ENCODE measurements around the gene SHC4. TPM values are rescaled to one million over a fixed set of nuclear protein-coding genes. Genes with fewer than 3 reads are reported as not detected.

SHC4 gene
- total RNA-seq, 1 experiment from 2014 or later, result 1.8 TPM

DNA sequence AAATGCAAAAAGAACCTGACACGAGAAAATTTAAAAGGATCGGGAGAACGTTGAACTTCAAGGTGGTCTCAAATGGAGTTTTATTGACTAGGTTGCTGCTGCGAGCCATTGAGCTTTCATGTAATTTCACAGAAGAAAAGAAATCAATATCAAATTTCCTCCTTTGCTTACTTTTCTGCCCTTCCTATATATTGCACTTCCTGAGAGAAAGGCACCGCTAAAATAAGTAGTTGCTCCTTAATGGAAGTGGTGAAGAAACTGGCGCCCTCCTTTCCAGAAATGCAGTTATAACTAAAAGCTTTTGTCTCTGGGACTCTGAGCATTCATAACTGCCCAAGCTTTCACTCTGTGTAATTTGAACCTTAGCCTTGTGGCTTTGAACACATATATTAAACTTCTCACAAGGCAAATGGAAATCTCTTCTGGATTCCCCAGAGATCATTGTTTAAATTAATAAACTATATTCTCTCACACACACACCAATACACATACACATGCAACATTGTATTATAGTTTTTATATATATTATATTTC, 72.4 kb downstream of the SHC4 start:
- Histone ChIP-seq H3K27me3 (no peaks in the 10 kb centered on the region), H3K4me1 (no peaks in the 10 kb centered on the region), H3K36me3 (no peaks in the 10 kb centered on the region), H3K4me3 (peak overlapping the region; percentile 53), H3K9me3 (replicated peaks) (no peaks in the 10 kb centered on the region), H3K27ac (no peak overlapping the region)
- DNase-seq, result peak in 1 of 2 experiments; percentile 45

DNA sequence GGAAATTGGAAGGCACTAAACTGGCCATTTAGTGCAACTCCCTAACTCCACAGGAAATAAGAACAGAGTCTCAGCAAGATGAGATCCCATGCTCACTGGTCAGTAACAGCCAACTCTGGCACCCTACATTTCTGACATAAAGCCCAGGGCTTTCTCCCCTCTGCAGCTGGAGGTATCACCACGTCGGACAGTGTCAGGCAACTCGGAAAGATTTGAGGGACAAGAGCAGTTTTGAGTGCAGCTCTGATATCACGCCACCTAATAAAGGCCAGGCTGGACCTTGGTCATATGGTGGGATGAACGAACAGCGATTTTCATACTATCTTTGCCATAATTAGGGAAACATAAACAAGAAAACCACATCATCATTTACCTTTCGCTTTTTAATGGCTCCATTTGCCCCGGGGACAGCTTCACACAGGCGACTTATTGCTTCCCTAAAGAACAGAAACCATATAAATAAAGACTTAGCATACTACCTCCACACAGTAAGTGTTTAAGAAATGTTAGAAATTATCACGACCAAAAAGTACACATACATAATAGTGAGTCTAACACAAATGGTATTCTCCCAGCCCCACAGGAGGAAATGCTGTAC, 73.2 kb downstream of the SHC4 start:
- no peaks in the 10 kb centered on the region for H3K27me3 ChIP-seq
- DNase-seq, result peak in 1 of 2 experiments; percentile 32
- H3K9me3 ChIP-seq (replicated peaks), result no peaks in the 10 kb centered on the region
- H3K27ac ChIP-seq, result no peak overlapping the region
- peak overlapping the region; percentile 53 for H3K4me3 ChIP-seq
- no peaks in the 10 kb centered on the region for H3K36me3 ChIP-seq
- H3K4me1 ChIP-seq, result no peaks in the 10 kb centered on the region

DNA sequence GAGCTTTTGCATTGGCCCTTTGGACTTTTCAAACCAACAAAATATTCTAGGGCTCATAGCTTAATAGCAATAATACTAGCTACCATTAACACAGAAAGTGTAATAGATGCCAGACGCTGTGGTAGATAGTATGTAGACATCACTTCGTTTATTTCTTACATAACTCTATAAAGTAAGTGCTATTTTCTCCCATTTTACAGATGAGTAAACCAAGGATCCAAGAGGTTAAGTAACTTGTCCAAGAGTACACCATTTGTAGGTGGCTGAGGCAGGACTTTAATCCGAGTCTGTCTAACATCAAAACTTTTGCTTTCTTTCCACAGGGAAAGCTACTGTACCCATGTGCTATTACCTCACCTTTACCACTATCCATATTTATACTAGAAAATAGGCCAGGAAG, 73.8 kb downstream of the SHC4 start:
- Histone ChIP-seq H3K4me1 (no peaks in the 10 kb centered on the region), H3K27ac (no peak overlapping the region), H3K36me3 (no peaks in the 10 kb centered on the region), H3K9me3 (replicated peaks) (no peaks in the 10 kb centered on the region), H3K4me3 (no peak overlapping the region; the same call in 1 of the 2 replicates), H3K27me3 (no peaks in the 10 kb centered on the region)
- no peak for DNase-seq

DNA sequence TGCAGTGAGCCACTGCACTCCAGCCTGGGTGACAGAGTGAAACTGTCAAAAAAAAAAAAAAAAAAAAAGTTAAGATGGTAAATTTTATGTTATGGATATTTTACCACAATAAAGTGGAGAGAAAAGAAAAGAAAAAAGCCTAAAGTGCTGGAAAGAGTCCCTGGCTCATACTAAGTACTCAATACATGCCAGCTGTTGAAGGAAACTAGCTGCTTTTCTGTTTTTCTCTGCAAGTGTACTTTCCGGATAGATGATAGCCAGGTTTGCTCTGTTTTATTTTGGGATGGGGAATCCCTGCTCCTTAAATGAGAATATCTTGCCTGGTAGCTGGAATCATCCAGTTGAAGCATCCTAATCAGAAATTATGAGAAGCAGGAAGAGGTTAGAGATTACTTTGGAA, 74.9 kb downstream of the SHC4 start:
- no peak for DNase-seq
- Histone ChIP-seq H3K4me3 (no peak overlapping the region), H3K4me1 (no peaks in the 10 kb centered on the region), H3K27ac (no peak overlapping the region), H3K9me3 (replicated peaks) (no peaks in the 10 kb centered on the region), H3K27me3 (no peaks in the 10 kb centered on the region), H3K36me3 (no peaks in the 10 kb centered on the region)

DNA sequence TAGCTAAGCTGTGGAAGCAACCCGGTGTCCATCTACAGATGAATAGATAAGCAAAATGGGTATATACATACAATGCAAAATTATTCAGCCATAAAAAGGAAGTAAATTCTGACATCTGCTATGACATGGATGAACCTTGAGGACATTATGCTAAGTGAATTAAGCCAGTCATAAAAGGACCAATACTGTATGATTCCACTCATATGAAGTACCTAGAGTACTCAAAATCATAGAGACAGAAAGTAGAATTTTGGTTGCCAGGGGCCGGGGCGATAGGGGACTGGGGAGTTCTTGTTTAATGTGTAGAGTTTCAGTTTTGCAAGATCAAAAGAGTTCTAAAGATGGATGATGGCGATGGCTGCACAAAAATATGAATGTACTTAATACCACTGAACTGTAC, 75.5 kb downstream of the SHC4 start:
- Histone ChIP-seq H3K9me3 (replicated peaks) (no peaks in the 10 kb centered on the region), H3K27me3 (no peaks in the 10 kb centered on the region), H3K4me1 (no peaks in the 10 kb centered on the region), H3K27ac (no peak overlapping the region), H3K4me3 (no peak overlapping the region), H3K36me3 (no peaks in the 10 kb centered on the region)
- no peak for DNase-seq

DNA sequence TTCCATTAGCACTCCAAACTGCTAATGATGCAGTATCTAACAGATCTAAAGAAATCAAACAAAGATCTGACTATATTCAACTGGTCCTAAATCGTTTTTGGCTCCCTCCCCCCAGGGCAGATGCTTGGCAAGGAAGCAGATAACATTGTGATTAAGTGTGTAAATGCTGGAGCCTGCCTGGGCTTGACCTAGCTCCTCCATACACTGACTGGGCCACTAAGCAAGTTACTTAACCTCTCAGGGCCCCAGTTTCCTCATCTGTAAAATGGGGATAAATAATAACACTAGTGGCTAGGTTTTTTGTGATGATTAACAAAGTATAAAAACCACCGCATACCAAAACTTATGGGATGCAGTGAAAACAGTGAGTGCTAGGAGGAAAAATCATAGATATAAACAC, 76.6 kb downstream of the SHC4 start:
- H3K27me3 ChIP-seq, result no peaks in the 10 kb centered on the region
- no peaks in the 10 kb centered on the region for H3K36me3 ChIP-seq
- no peaks in the 10 kb centered on the region for H3K9me3 ChIP-seq (replicated peaks)
- no peak overlapping the region for H3K27ac ChIP-seq
- no peaks in the 10 kb centered on the region for H3K4me1 ChIP-seq
- no peak for DNase-seq
- no peak overlapping the region for H3K4me3 ChIP-seq

DNA sequence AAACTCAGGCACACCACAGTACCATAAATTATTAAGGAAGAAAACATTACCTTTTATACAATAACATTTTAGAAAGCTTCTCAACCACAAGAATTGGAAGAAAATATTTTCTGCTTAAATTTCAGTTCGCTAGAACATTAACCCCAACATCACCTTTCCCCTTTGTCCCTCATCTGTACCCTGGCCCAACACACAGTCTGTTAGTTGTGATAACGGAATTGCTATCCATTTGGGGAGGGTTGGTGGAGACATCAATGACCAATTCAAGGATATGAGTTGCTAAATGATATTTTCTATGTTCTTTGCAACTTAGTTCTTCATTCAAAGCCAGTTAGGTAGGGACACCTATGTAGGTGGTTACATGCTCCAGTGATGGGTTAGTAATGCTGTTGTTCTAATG, 80.0 kb downstream of the SHC4 start:
- no peaks in the 10 kb centered on the region for H3K36me3 ChIP-seq
- DNase-seq, result no peak
- H3K27ac ChIP-seq, result no peak overlapping the region
- no peaks in the 10 kb centered on the region for H3K27me3 ChIP-seq
- no peaks in the 10 kb centered on the region for H3K4me1 ChIP-seq
- H3K9me3 ChIP-seq (replicated peaks), result no peaks in the 10 kb centered on the region
- H3K4me3 ChIP-seq, result no peak overlapping the region

DNA sequence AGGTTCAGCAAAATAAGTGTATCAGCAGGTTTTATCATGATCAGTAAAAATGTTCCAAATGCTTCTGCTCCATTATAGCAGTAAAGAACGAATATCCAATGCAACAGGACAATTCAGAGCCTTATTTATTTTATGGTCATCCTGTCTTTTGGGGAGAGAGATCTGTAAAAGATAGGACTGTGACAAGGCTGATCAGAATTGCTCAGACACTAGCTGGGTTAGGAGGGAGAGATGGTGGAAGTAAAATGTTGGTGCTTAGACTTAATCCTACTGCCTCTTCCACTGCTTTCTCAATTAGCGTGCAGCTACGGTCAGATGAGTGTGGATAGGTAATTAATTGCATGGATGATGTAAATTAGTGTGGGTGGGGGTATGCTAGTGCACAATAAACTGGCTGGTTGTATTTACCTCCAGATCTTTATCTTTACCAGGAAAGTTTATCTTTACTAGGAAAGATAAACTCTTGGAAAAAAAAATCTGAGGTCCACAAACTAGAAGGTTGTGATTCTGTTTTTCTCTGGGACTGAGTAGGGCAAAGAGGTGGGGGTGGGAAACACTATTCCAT, 83.6 kb downstream of the SHC4 start:
- no peaks in the 10 kb centered on the region for H3K9me3 ChIP-seq (replicated peaks)
- H3K27me3 ChIP-seq, result no peaks in the 10 kb centered on the region
- H3K36me3 ChIP-seq, result no peaks in the 10 kb centered on the region
- no peak overlapping the region for H3K4me3 ChIP-seq
- DNase-seq, result no peak
- H3K27ac ChIP-seq, result no peak overlapping the region
- H3K4me1 ChIP-seq, result no peaks in the 10 kb centered on the region; the same call in 1 of the 2 replicates

DNA sequence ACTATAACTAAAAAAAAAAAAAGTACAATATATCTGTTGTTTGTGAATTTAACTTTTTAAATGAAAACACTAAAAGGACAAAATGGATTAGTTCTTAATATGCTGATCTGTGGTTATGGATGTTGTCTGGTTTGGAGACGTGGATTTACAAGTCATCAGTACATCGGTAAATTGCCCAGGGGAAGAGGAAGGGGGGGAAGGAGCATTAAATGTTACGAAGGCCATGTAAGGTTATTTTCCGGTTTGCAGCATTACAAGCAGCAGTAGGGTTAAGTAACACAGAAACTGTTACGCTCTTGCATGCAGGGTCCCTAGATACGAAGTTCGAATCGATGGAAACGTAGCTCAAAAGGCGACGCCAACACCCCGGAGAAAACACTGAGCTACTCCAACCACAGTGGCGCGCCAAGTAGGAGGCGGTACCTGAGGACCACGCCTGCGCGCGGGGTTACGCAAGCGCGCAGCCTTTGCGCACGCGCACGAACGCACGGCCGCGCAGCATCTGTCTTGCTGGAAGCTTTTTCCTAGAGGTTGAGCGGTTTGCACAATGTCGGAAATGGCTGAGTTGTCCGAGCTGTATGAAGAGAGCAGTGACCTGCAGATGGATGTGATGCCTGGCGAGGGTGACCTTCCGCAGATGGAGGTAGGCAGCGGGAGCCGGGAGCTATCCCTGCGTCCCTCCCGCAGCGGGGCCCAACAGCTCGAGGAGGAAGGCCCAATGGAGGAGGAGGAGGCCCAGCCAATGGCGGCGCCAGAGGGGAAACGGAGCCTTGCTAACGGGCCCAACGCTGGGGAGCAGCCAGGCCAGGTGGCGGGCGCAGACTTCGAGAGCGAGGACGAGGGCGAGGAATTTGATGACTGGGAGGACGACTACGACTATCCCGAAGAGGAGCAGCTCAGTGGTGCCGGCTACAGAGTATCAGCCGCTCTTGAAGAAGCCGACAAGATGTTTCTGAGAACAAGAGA, 85.8 kb downstream of the SHC4 start, which contains the start of gene EID1:
Gene EID1 (plus strand): TSS at position 505 of the 966 bp plus-strand sequence. CDS start 43 bp downstream, at position 548.
- H3K4me1 ChIP-seq, result no peaks in the 10 kb centered on the region; the same call in 1 of the 2 replicates
- H3K36me3 ChIP-seq, result no peaks in the 10 kb centered on the region
- peak; percentile 88 to 92 for DNase-seq
- peak within 1 kb of the TSS; percentile 79 for H3K27ac ChIP-seq
- H3K4me3 ChIP-seq, result peak within 1 kb of the TSS; percentile 81
- H3K27me3 ChIP-seq, result no peaks in the 10 kb centered on the region
- H3K9me3 ChIP-seq (replicated peaks), result no peaks in the 10 kb centered on the region

DNA sequence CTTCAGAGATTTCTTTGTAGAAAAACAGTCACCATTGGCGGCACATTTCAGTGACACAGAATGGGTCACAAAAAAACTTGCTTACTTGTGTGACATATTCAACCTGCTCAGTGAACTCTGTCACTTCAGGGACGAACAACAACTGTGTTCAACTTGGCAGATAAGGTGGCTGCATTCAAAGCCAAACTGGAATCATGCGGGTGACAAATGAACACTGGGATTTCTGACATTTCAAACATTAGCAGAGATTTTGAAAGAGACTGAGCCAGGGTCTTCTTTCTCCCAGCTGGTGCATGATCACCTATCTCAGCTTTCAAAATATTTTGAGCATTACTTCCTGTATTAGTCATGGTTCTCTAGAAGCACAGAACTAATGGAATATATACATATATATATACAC, 87.7 kb downstream of the SHC4 start:
- Histone ChIP-seq H3K27me3 (no peaks in the 10 kb centered on the region), H3K4me1 (no peaks in the 10 kb centered on the region; the same call in 1 of the 2 replicates), H3K27ac (no peak overlapping the region), H3K36me3 (no peaks in the 10 kb centered on the region), H3K4me3 (no peak overlapping the region), H3K9me3 (replicated peaks) (no peaks in the 10 kb centered on the region)
- DNase-seq, result no peak

DNA sequence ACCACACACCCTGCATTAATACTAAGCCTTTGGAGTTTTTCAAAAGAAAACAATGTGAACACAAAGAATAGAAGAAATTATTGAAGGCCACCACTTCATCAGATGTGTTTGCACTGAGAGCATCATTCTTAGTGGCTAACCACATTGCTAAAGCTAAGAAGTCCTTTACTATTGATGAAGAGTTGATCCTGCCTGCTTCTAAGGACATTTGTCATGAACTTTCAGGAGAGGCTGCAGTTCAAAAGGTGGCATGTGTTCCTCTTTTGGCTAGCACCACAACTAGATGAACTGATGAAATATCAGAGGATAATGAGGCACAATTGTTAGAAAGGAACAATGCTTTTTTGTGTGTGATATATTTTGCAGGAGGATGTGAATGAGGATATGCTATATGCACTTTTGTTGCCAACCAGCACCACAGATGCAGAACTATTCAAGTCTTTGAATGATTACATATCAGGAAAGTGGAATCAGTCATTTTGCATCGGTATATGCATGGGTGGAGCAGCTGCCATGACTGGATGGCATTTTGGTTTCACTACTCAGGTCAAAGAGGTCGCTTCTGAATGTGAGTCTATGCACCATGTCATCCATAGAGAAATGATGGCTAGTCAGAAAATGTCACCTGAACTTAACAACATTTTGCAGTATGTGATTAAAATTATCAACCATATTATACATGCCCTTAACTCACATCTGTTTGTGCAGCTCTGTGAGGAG, 88.3 kb downstream of the SHC4 start:
- DNase-seq, result no peak
- H3K27me3 ChIP-seq, result no peaks in the 10 kb centered on the region
- no peak overlapping the region for H3K4me3 ChIP-seq
- H3K27ac ChIP-seq, result no peak overlapping the region
- no peaks in the 10 kb centered on the region for H3K36me3 ChIP-seq
- H3K4me1 ChIP-seq, result no peaks in the 10 kb centered on the region; the same call in 1 of the 2 replicates
- no peaks in the 10 kb centered on the region; the same call in 1 of the 2 replicates for H3K9me3 ChIP-seq (replicated peaks)

DNA sequence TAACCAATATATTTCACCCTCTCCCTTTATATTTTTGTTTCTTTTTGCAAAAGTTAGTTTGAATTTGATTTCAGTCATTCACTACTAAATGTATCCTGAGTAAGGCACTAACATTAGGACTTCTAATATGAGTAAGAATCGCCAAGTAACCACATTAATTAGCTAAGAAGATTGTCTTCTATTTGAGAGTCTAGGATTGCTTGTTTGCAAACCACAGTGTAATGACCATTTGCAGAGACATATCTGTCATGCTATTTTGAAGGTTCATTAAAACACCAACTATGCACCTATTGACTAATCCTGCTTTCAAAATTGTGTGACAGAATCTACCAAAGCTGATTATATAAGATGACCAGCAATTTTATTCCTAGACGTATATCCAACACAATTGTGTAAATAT, 91.1 kb downstream of the SHC4 start:
- Histone ChIP-seq H3K27ac (no peak overlapping the region), H3K9me3 (replicated peaks) (no peaks in the 10 kb centered on the region; the same call in 1 of the 2 replicates), H3K36me3 (no peaks in the 10 kb centered on the region), H3K4me3 (no peak overlapping the region), H3K27me3 (no peaks in the 10 kb centered on the region), H3K4me1 (peaks cover 9% of the 10 kb centered on the region)
- DNase-seq, result no peak

DNA sequence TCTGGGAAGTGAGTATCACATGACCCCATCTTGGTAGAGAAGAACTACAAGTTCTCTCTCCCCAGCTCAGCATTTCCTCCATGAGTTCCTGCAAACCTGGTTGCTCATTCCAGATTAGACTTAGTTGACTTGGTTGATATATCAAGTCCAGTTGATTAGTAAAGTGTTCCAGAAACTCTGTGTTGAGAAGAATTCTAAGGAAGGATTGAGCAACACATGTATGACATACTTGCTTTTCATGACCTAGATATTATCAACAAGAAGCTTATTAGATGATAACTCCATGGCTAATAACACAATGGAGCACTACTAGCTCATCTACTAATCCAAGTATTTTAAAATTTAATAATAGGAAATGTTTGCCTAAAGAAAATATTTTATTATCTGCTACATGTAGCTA, 92.2 kb downstream of the SHC4 start:
- Histone ChIP-seq H3K4me3 (no peak overlapping the region), H3K4me1 (peaks cover 9% of the 10 kb centered on the region), H3K27ac (no peak overlapping the region), H3K27me3 (no peaks in the 10 kb centered on the region), H3K9me3 (replicated peaks) (peaks cover 3% of the 10 kb centered on the region; the same call in 1 of the 2 replicates), H3K36me3 (no peaks in the 10 kb centered on the region)
- DNase-seq, result no peak

DNA sequence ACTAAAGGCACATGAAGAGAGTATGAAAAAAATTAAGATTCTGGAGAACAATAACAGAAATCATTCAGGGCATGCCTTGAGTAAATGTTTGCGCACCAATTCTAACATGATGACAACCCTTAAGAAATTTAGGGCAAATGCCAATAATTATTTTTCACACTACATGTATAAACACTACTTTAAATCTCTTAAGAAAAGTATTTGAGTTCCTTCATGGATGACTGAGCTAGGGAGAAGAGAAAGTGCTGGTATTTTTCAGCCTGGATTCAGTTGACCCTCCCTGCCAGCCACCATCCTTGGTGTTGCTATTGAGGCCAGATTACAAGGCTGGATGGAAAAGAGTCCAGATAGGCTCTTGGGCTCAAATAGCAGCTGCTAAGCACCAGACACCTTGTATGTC, 93.8 kb downstream of the SHC4 start:
- peaks cover 9% of the 10 kb centered on the region; the same call in 1 of the 2 replicates for H3K4me1 ChIP-seq
- H3K9me3 ChIP-seq (replicated peaks), result peaks cover 3% of the 10 kb centered on the region; the same call in 1 of the 2 replicates
- H3K27me3 ChIP-seq, result no peaks in the 10 kb centered on the region
- no peaks in the 10 kb centered on the region for H3K36me3 ChIP-seq
- no peak overlapping the region for H3K27ac ChIP-seq
- no peak for DNase-seq
- H3K4me3 ChIP-seq, result no peak overlapping the region

Data from SJCRH30 (cell line).